HepG2 (cell line): Measurements from ENCODE around the gene RGS19. TPM values are rescaled to one million over a fixed set of nuclear protein-coding genes. Genes with fewer than 3 reads are reported as not detected.
A peak's percentile ranks its signal among the peaks of the same experiment; 100 is the strongest.

Experiments
- CHCHD3 ChIP-seq: sonication (generic); formaldehyde crosslinking; IDR thresholded peaks from 2 replicates; pipeline ENCODE4 v1.8.0; 2022; ENCODE audit warnings: mild to moderate bottlenecking, missing genetic modification reagents, moderate library complexity
- ETV6 ChIP-seq: sonication (generic); formaldehyde crosslinking; conservative IDR thresholded peaks from 2 replicates; pipeline ENCODE4 v1.4.0; 2020; ENCODE audit warnings: missing genetic modification reagents
- HIVEP1 ChIP-seq: sonication (generic); formaldehyde crosslinking; IDR thresholded peaks from 2 replicates; pipeline ENCODE4 v1.4.0; 2020; ENCODE audit warnings: mild to moderate bottlenecking, missing genetic modification reagents
- HOXA9 ChIP-seq: sonication (generic); formaldehyde crosslinking; IDR thresholded peaks from 2 replicates; pipeline ENCODE4 v1.8.1; 2022; ENCODE audit warnings: missing genetic modification reagents, mild to moderate bottlenecking, moderate library complexity, borderline replicate concordance
- JARID2 ChIP-seq: sonication (generic); formaldehyde crosslinking; IDR thresholded peaks from 2 replicates; pipeline ENCODE4 v1.8.1; 2023; ENCODE audit warnings: missing genetic modification reagents, inconsistent platforms; ENCODE audit not compliant: insufficient replicate concordance
- KDM1A ChIP-seq: IDR thresholded peaks from 2 replicates; pipeline ENCODE4 v1.6.1; 2016; ENCODE audit warnings: missing compliant biosample characterization
- KLF15 ChIP-seq: sonication (generic); formaldehyde crosslinking; IDR thresholded peaks from 2 replicates; pipeline ENCODE4 v1.8.1; 2023; ENCODE audit warnings: borderline replicate concordance, mild to moderate bottlenecking, inconsistent platforms, missing genetic modification reagents, mixed read lengths
- NCOA2 ChIP-seq: sonication (generic); formaldehyde crosslinking; IDR thresholded peaks from 2 replicates; pipeline ENCODE4 v1.8.0; 2022; ENCODE audit warnings: inconsistent platforms
- NKX3-1 ChIP-seq: sonication (generic); formaldehyde crosslinking; IDR thresholded peaks from 2 replicates; pipeline ENCODE4 v1.5.0; 2020; ENCODE audit warnings: missing genetic modification reagents
- PITX1 ChIP-seq: sonication (generic); formaldehyde crosslinking; IDR thresholded peaks from 2 replicates; pipeline ENCODE4 v1.5.1; 2020; ENCODE audit warnings: mild to moderate bottlenecking, missing genetic modification reagents
- POLR2G ChIP-seq: fragments of 200-400 bp; formaldehyde crosslinking; IDR thresholded peaks from 2 replicates; pipeline ENCODE4 v1.6.1; 2018; ENCODE audit warnings: mild to moderate bottlenecking, low read depth, low read length, moderate library complexity
- SNAI1 ChIP-seq: sonication (generic); formaldehyde crosslinking; IDR thresholded peaks from 2 replicates; pipeline ENCODE4 v1.5.0; 2020; ENCODE audit warnings: mild to moderate bottlenecking, missing genetic modification reagents, borderline replicate concordance
- SRF ChIP-seq: IDR thresholded peaks from 2 replicates; pipeline ENCODE4 v1.6.1; 2011; ENCODE audit warnings: mild to moderate bottlenecking, low read depth, low read length, moderate library complexity
- SRSF9 ChIP-seq: fragments of 200-400 bp; formaldehyde crosslinking; IDR thresholded peaks from 2 replicates; pipeline ENCODE4 v1.6.1; 2018; ENCODE audit warnings: borderline replicate concordance, mild to moderate bottlenecking, low read depth, low read length; ENCODE audit not compliant: insufficient read depth, poor library complexity, severe bottlenecking
- ZBTB26 ChIP-seq: IDR thresholded peaks from 2 replicates; pipeline ENCODE4 v1.6.1; 2016; ENCODE audit warnings: missing compliant biosample characterization, missing genetic modification reagents, borderline replicate concordance
- ZFP41 ChIP-seq: sonication (generic); formaldehyde crosslinking; IDR thresholded peaks from 2 replicates; pipeline ENCODE4 v1.4.0; 2020; ENCODE audit warnings: mild to moderate bottlenecking, missing genetic modification reagents, borderline replicate concordance
- ZMYM4 ChIP-seq: sonication (generic); formaldehyde crosslinking; IDR thresholded peaks from 2 replicates; pipeline ENCODE4 v1.8.1; 2023; ENCODE audit warnings: mild to moderate bottlenecking, missing genetic modification reagents
- ZNF136 ChIP-seq: sonication (generic); formaldehyde crosslinking; IDR thresholded peaks from 2 replicates; pipeline ENCODE4 v1.8.1; 2022; ENCODE audit warnings: low read depth, mild to moderate bottlenecking, moderate library complexity, missing genetic modification reagents
- ZNF280D ChIP-seq: sonication (generic); formaldehyde crosslinking; IDR thresholded peaks from 2 replicates; pipeline ENCODE4 v1.5.1; 2020; ENCODE audit warnings: mild to moderate bottlenecking, missing genetic modification reagents
- ZNF296 ChIP-seq: sonication (generic); formaldehyde crosslinking; conservative IDR thresholded peaks from 2 replicates; pipeline ENCODE4 v1.5.0; 2020; ENCODE audit warnings: mild to moderate bottlenecking, missing genetic modification reagents
- ZNF431 ChIP-seq: sonication (generic); formaldehyde crosslinking; IDR thresholded peaks from 2 replicates; pipeline ENCODE4 v1.9.0; 2022; ENCODE audit warnings: missing genetic modification reagents, low read depth, mild to moderate bottlenecking, borderline replicate concordance
- ZNF746 ChIP-seq: sonication (generic); formaldehyde crosslinking; IDR thresholded peaks from 2 replicates; pipeline ENCODE4 v1.8.0; 2022; ENCODE audit warnings: mild to moderate bottlenecking, missing genetic modification reagents
- ZNF788 ChIP-seq: sonication (generic); formaldehyde crosslinking; IDR thresholded peaks from 2 replicates; pipeline ENCODE4 v1.5.0; 2020; ENCODE audit warnings: mild to moderate bottlenecking, missing genetic modification reagents, borderline replicate concordance
- ZSCAN30 ChIP-seq: sonication (generic); formaldehyde crosslinking; IDR thresholded peaks from 2 replicates; pipeline ENCODE4 v1.5.0; 2020; ENCODE audit warnings: mild to moderate bottlenecking, missing genetic modification reagents
- polyA plus RNA-seq, 8 experiments: library from polyadenylated mRNA; depleted of rRNA in 3 of 8; stranded (reverse) in 7 of 8; unstranded in 1 of 8; fragments of >200 nt; fragmentation: Illumina TruSeq in 4 of 8; extraction: Trizol in 4 of 8; gene quantifications; 2 replicates each; pipeline versions ENCODE4 v1.2.1 to v1.2.3, GENCODE V29; 2011 to 2016; ENCODE audit warnings: low read depth in 4 of 8, missing spikeins in 1 of 8, mixed read lengths in 1 of 8; ENCODE audit not compliant: insufficient read depth in 1 of 8
- total RNA-seq, 5 experiments: library from RNA; depleted of rRNA; stranded (reverse); fragments of >200 nt; fragmentation: Illumina TruSeq; extraction: Trizol; gene quantifications; 2 replicates each; pipeline ENCODE4 v1.2.3, GENCODE V29; 2016; ENCODE audit warnings: low read depth in 1 of 5

The RGS19 gene
- total and polyA plus RNA-seq, 2 of the 13 experiments (the other 11 are each of a cell fraction or from before 2014, with no cell fraction given) = 10.7 to 11.9 TPM

GRCh38 chr20:64056889-64057627 is 22.3 kb downstream of the RGS19 start (continued):
- no peak for TF ChIP-seq SRF
- peak; percentile 39; the same call in 1 of the 2 replicates for TF ChIP-seq ZNF431 (CRISPR knock-in tag)
- no peak for TF ChIP-seq ZNF280D
- TF ChIP-seq NCOA2 (CRISPR knock-in tag) = no peak
- no peak; the same call in 1 of the 2 replicates for TF ChIP-seq ZSCAN30 (CRISPR knock-in tag)
- peak; percentile 28; the same call in 1 of the 2 replicates for TF ChIP-seq ZNF136 (CRISPR knock-in tag)
- peak; percentile 75 for TF ChIP-seq ZFP41 (CRISPR knock-in tag)
- 0 out of 2 replicates have a peak, but pooled peaks have one; percentile 4 for TF ChIP-seq CHCHD3 (CRISPR knock-in tag)
- TF ChIP-seq KLF15 (CRISPR knock-in tag) = peak; percentile 42
- TF ChIP-seq SNAI1 (CRISPR knock-in tag) = peak; percentile 61; the same call in 1 of the 2 replicates
- TF ChIP-seq HOXA9 (CRISPR knock-in tag) = peak; percentile 89
- TF ChIP-seq POLR2G = peak; percentile 71
- TF ChIP-seq ZBTB26 (CRISPR knock-in tag) = no peak
- no peak for TF ChIP-seq KDM1A
- no peak; the same call in 1 of the 2 replicates for TF ChIP-seq ZNF788 (CRISPR knock-in tag)
- peak; percentile 22; the same call in 1 of the 2 replicates for TF ChIP-seq NKX3-1 (CRISPR knock-in tag)
- TF ChIP-seq JARID2 = no peak
- TF ChIP-seq ZNF746 (CRISPR knock-in tag) = 0 out of 2 replicates have a peak, but pooled peaks have one; percentile 29
- peak; percentile 62; the same call in 1 of the 2 replicates for TF ChIP-seq PITX1
- TF ChIP-seq SRSF9 = no peak
- TF ChIP-seq HIVEP1 (CRISPR knock-in tag) = peak; percentile 42; the same call in 1 of the 2 replicates
- no peak for TF ChIP-seq ZMYM4
- no peak; the same call in 1 of the 2 replicates for TF ChIP-seq ETV6 (CRISPR knock-in tag)
- TF ChIP-seq ZNF296 (CRISPR knock-in tag) = 0 out of 2 replicates have a peak, but pooled peaks have one; percentile 43
